CD4-positive, alpha-beta T cell treated with Interleukin-6 for 4 hours (primary cell): ENCODE data around the gene GBE1.

Experiments
- DNase-seq: peaks from one replicate; pipeline ENCODE4 v3.0.0-alpha.2; 2020; ENCODE audit warnings: mixed read lengths

The GBE1 gene

DNA sequence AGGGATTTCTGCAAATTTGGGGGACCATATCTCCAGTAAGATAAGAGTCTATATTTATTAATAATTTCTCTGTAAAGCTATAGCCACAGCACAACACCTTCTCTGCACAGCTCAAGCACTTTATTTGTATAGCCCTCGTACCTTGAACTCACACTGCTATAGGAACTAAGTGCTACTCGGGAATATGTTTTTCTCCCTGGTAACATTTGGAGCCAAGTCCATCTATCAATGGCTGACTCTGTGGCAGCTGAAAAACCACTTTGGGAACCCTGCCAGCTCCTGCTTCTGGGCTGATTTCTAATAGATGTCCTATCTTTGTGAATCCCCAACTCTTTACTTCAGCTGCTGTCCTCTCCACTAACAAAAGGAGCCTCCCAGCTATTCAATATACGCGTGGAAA, 298.5 kb downstream of the GBE1 start:
- no peak for DNase-seq

DNA sequence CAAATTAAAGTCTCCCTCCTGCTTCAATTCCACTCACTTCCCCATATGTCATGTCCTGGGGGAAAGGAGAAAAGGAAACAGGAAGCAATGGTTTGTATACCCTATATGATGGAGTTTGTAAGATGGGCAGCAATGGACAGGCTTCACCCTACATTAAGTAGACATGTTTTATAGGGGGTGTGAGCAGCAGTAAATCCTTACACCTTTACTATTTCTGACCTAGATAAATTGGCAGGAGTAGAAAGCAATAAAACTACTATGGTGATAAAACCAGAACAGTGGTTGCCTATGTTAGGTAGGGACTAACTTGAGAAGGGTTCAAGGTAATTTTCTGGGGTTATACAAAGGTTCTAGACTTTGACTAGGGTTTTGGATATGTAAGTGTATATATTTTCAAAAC, 301.7 kb downstream of the GBE1 start:
- DNase-seq, result no peak

DNA sequence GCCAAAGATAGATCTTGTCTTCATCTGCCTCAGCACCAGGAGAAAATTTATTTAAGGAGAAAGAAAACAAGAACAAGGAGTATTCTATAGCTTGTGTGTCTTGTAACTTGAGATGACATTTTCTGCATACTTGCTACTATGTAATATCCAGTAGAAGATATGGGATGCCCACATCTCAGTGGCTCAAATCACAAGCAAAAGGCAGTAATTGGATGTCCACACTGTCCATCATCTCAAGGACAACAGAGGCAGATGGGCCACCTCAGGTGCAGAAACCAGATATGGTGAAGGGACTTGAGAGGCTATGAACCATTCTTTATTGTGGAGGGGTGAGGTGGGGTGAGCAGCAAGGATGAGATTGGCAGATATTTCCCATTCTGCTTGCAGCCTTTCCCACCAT, 309.0 kb downstream of the GBE1 start:
- DNase-seq, result no peak

DNA sequence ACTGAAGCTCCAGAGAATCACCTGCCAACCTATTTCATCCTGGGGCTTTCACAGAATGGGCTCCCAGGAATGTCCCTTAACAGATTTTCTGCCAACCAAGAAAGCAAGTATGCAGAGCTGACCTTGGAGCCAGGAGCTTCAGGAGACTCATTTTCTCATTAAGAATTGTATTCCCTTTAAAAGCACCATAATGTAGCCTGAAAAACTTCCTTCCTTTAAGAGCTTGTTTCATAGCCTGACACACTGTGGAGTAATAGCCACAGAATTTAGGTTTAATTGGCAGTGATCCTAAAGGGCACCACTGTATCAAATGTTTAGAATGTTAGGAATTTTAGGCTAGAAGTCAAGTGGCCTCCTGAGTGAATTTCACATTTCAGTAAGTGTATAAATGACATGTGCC, 309.8 kb downstream of the GBE1 start:
- no peak for DNase-seq

DNA sequence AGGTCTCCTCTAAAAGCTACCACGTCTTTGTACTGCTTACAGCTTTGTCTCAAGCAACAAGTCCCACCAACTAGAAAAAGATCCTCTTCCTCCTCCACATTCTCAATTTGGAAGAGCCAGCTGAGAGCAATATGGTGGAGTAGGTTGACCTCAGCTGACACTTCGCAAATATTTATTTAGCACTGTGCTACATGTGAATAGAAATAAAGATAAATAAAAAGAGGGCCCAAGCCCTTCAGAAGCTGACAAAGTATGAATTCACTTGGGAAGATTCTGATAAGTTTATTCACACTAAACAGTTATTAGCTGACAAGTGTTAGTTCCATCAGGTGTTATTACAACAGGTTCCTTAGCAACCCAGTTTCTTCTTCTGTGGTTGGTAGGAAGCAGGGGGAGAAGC, 310.3 kb downstream of the GBE1 start:
- DNase-seq, result no peak

DNA sequence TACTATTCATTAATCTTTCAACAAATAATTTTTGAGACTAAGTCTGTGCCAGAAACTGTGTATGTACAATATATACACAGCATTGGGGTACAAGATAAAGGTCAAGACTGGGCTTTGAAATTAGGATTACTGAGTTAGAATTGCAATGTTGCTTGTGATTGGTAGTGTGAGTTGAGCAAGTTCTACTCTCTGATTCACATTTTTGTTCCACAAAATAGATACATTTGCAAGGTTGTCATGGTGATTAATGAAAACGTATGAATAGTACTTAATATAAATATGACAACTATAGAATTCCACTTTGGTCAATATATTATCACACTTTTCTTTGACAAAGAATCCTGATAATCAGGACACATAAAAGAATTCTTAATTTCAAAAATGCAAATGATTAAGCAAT, 314.6 kb downstream of the GBE1 start:
- no peak for DNase-seq

DNA sequence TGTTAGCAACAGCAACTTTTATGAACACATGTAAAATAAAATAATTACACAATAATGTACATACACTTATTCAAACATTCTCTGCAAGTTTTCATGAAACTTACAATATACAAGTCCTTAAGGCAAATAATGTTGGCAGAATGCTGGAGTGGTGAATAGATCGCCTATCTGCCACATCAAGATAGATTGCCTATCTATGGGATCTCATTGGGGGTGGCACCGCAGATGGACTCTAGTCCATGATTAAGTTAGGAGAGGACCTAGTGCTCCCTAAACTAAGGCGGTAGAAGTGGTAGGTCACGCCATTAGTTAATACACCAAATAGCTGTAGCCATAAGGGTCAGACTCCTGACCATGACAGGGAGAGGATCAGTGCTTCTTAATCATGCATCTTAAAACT, 315.7 kb downstream of the GBE1 start:
- DNase-seq, result no peak

DNA sequence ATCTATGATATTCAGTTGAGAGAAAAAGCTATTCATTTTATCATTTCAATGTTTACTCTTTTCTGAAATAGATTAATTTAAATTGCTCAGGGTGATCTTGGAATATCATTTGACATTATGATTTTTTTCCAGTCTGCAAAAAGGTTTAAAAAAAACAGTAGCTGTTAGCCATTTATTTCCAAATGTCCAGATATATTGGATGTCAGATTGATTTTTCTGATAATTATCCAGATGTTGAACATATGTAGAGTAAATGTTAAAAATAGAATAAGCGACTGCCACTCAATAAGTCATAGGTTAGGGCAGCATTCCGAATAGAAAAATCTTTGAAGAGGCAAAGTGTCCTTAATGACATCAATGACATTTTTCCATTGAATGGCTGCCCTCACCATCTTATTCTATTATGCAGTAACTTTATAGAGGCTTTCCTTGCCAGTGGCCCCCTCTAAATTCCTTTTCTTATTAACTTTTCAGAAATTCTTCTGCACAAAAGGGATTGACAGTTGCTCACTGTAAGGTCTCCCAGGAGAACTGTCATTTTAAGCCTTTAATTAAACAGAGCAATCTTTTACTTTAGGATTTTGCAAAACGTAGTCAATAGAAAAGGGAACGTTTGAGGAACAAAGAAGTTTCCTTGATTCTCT, 316.5 kb downstream of the GBE1 start:
- DNase-seq, result no peak

DNA sequence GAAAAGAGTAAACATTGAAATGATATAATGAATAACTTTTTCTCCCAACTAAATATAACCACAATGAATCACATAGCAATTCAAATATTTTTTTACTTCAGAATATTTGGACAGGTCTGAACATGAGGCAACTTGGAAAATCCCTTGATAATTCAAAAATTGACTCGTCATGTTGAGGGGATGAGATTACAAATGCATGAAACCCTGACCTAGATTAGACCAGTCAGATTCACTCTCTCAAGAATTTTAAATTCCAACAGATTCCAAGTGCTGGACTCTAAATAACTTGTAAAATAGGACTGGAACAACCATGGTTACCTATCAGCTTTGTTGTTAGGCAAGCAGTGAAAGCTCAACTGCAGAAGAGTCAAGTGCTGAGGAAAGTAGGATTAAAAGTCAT, 317.5 kb downstream of the GBE1 start:
- no peak for DNase-seq

DNA sequence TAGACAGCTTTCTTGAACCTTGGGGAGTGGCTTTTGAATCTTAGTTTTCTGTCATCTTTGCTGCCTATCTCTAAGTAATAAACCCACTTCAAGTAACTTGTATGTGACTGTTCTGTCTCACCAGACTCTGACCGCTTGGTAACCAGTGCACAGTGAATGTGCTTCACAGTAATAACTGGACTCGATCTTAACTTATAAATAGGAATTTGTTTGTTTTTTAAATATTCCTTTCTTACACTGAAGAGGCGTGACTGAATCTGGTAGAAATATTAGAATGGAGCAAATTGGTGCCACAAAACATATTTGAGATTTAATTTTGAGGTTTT, 318.0 kb downstream of the GBE1 start:
- DNase-seq, result no peak

DNA sequence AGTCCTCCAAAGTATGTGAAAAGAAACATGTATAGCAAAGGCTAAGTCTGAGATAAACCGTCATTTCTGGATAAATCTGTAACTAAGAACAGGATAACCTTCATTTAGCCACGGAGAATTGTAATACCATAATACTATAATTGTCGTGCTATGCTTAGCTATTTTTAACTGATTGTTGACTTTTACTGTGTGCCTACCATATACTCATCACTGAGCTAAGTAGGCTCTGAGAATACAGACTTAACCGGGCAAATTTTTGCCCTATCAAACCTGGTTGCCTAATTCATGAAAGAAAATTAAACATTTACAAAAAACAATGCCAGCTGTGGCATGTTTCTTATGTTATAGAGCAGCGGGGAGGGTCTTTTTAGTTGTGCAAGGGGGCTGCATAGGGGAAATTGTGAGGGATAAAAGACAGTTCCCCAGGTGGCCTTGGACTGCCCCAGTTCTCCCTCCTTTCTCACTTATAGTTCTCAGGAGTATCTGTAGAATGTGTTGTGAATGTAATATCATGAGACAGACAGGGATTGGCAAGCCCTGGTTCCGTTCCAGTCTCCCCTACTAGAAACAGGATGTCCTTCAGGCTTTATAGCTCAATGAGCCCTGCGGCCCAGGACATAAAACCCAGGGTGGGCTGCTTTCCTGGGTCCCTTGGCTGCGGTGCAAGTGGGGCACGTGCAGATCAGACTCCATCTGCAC, 318.5 kb downstream of the GBE1 start:
- no peak for DNase-seq

DNA sequence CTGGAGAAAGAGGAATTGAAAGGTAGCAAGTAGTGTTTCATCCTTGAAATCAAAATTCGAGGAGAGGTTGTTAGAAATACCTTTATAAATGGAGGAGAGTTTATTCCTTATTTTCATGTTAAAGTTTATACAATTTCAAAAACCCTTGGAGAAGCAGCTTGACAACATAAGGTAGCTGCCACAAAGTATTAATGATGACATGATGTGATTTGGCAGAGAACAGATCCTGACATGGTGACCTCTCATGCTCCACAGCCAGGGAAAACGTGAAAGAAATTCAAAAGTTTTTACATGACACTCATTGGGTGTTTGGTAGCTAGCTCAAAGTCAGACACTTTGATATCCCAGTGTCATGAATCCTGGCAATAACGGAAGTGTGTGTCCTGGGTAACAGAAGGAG, 320.8 kb downstream of the GBE1 start:
- DNase-seq, result no peak
